H1 (cell line): ENCODE data around the gene DOCK6. TPM values are rescaled to one million over a fixed set of nuclear protein-coding genes. Genes with fewer than 3 reads are reported as not detected.

Experiments
- BACH1 ChIP-seq: IDR thresholded peaks from 2 replicates; pipeline ENCODE4 v1.6.1; 2012; ENCODE audit warnings: low read length, improper control_type of control experiment
- GABPA ChIP-seq: IDR thresholded peaks from 2 replicates; pipeline ENCODE4 v1.6.1; 2011; ENCODE audit warnings: mild to moderate bottlenecking, low read length, moderate library complexity, borderline replicate concordance; ENCODE audit not compliant: insufficient read depth
- TBP ChIP-seq: IDR thresholded peaks from 2 replicates; pipeline ENCODE4 v1.6.1; 2011; ENCODE audit warnings: low read depth, low read length, improper control_type of control experiment
- YY1 ChIP-seq: IDR thresholded peaks from 2 replicates; pipeline ENCODE4 v1.6.1; 2011; ENCODE audit warnings: low read depth, mild to moderate bottlenecking, low read length
- polyA plus RNA-seq, 7 experiments: library from polyadenylated mRNA; depleted of rRNA in 3 of 7; stranded (reverse) in 5 of 7; unstranded in 2 of 7; fragments of >200 nt in 5 of 7; fragments of 200-250 nt in 2 of 7; gene quantifications; 1 replicate in 5 of 7; 2 replicates in 1 of 7; 4 replicates in 1 of 7; pipeline versions ENCODE4 v1.2.1 to v1.2.3, GENCODE V29; 2011 to 2013; ENCODE audit warnings: missing spikeins in 2 of 7, mixed read lengths in 2 of 7
- total RNA-seq: library from RNA; stranded (reverse); fragmentation: NEBNext Ultra II Directional; extraction: Animal tissue kit (Norgen Biotek cat#: 25700); gene quantifications from 2 replicates; pipeline ENCODE4 v1.2.1, GENCODE V29; 2021

The DOCK6 gene
- total and polyA plus RNA-seq, 2 of the 8 experiments (the other 6 are each of a cell fraction or from before 2014, with no cell fraction given), result 25.5 to 54.7 TPM

GRCh38 chr19:11171144-11171543 lies 91.2 kb downstream of the DOCK6 start (continued):
- TF ChIP-seq GABPA (no peak), YY1 (no peak), TBP (no peak), BACH1 (no peak)
